WTC11 (cell line): Measurements from ENCODE around the gene SEC31B. TPM values are rescaled to one million over a fixed set of nuclear protein-coding genes. Genes with fewer than 3 reads are reported as not detected.

ENCODE experiments used
- ATAC-seq: fragments of 200-7000 bp; cut with Tn5 transposase; 2 replicates; pipeline ENCODE4 v1.10.0; 2021; ENCODE audit warnings: mild to moderate bottlenecking, moderate library complexity
- CTCF ChIA-PET: fragments of 300-600 bp; sonication (Branson Sonifier 250); formaldehyde crosslinking; loops from one replicate; lab custom pipeline; 2021; ENCODE audit warnings: antibody characterized with exemption; lab: Charles Lee
- POLR2A ChIA-PET: fragments of 350-600 bp; sonication (Branson Sonifier 250); formaldehyde crosslinking; loops from one replicate; lab custom pipeline; 2021; ENCODE audit warnings: antibody characterized with exemption; lab: Charles Lee
- DNase-seq: peaks from one replicate; pipeline ENCODE4 v3.0.0; 2021; ENCODE audit warnings: low spot score
- H3K27ac Mint-ChIP-seq: 2 replicates; pipeline ENCODE4 v1.8.0; 2021; ENCODE audit warnings: mixed read lengths
- H3K27me3 Mint-ChIP-seq: 2 replicates; pipeline ENCODE4 v1.8.0; 2021; ENCODE audit warnings: low read depth, mild to moderate bottlenecking, moderate library complexity, mixed read lengths
- H3K36me3 Mint-ChIP-seq: 2 replicates; pipeline ENCODE4 v1.8.0; 2021; ENCODE audit warnings: mixed read lengths
- H3K4me1 Mint-ChIP-seq: 2 replicates; pipeline ENCODE4 v1.8.0; 2022; ENCODE audit warnings: mixed read lengths
- H3K4me3 Mint-ChIP-seq: 2 replicates; pipeline ENCODE4 v1.8.0; 2021; ENCODE audit warnings: mild to moderate bottlenecking, moderate library complexity, mixed read lengths
- H3K9me3 Mint-ChIP-seq: 2 replicates; pipeline ENCODE4 v1.8.0; 2021; ENCODE audit warnings: mixed read lengths
- ATF1 ChIP-seq: sonication (generic); formaldehyde crosslinking; IDR thresholded peaks from 2 replicates; pipeline ENCODE4 v1.8.1; 2023; ENCODE audit warnings: mild to moderate bottlenecking, moderate library complexity, missing genetic modification reagents
- CREB1 ChIP-seq: sonication (generic); formaldehyde crosslinking; IDR thresholded peaks from 2 replicates; pipeline ENCODE4 v1.8.0; 2023; ENCODE audit warnings: mild to moderate bottlenecking, missing genetic modification reagents
- ETV6 ChIP-seq: sonication (generic); formaldehyde crosslinking; IDR thresholded peaks from 2 replicates; pipeline ENCODE4 v1.8.1; 2022; ENCODE audit warnings: mild to moderate bottlenecking, missing genetic modification reagents
- FOXP1 ChIP-seq: sonication (generic); formaldehyde crosslinking; IDR thresholded peaks from 2 replicates; pipeline ENCODE4 v1.8.0; 2022; ENCODE audit warnings: missing genetic modification reagents, mild to moderate bottlenecking, moderate library complexity, borderline replicate concordance
- GRHL2 ChIP-seq: fragments of 250-450 bp; sonication (Bioruptor Pico); IDR thresholded peaks from 2 replicates; pipeline ENCODE4 v1.8.0; 2022; ENCODE audit warnings: mild to moderate bottlenecking, moderate library complexity; ENCODE audit not compliant: insufficient replicate concordance, severe bottlenecking
- GTF2I ChIP-seq: fragments of 250-450 bp; sonication (Bioruptor Pico); conservative IDR thresholded peaks from 2 replicates; pipeline ENCODE4 v1.4.0; 2021; ENCODE audit warnings: mild to moderate bottlenecking
- IRF2 ChIP-seq: sonication (generic); formaldehyde crosslinking; IDR thresholded peaks from 2 replicates; pipeline ENCODE4 v1.8.0; 2022; ENCODE audit warnings: low read depth, missing genetic modification reagents, borderline replicate concordance
- JAZF1 ChIP-seq: fragments of 250-450 bp; sonication (Bioruptor Pico); IDR thresholded peaks from 2 replicates; pipeline ENCODE4 v1.9.0; 2021; ENCODE audit warnings: moderate library complexity, mild to moderate bottlenecking, inconsistent platforms
- SMAD3 ChIP-seq: sonication (generic); formaldehyde crosslinking; IDR thresholded peaks from 2 replicates; pipeline ENCODE4 v1.8.0; 2022; ENCODE audit warnings: missing genetic modification reagents, mild to moderate bottlenecking, borderline replicate concordance
- SP1 ChIP-seq: sonication (generic); formaldehyde crosslinking; conservative IDR thresholded peaks from 2 replicates; pipeline ENCODE4 v1.8.1; 2022; ENCODE audit warnings: missing genetic modification reagents
- TCF7 ChIP-seq: sonication (generic); formaldehyde crosslinking; IDR thresholded peaks from 2 replicates; pipeline ENCODE4 v1.8.0; 2022; ENCODE audit warnings: mild to moderate bottlenecking, low read depth, missing genetic modification reagents, moderate library complexity
- ZNF121 ChIP-seq: sonication (generic); formaldehyde crosslinking; IDR thresholded peaks from 2 replicates; pipeline ENCODE4 v1.8.0; 2023; ENCODE audit warnings: missing genetic modification reagents
- ZNF219 ChIP-seq: sonication (generic); formaldehyde crosslinking; IDR thresholded peaks from 2 replicates; pipeline ENCODE4 v1.8.0; 2023; ENCODE audit warnings: missing genetic modification reagents, mild to moderate bottlenecking, borderline replicate concordance
- ZNF232 ChIP-seq: sonication (generic); formaldehyde crosslinking; IDR thresholded peaks from 2 replicates; pipeline ENCODE4 v1.8.0; 2022; ENCODE audit warnings: mild to moderate bottlenecking, missing genetic modification reagents
- ZNF416 ChIP-seq: fragments of 250-450 bp; sonication (Bioruptor Pico); IDR thresholded peaks from 2 replicates; pipeline ENCODE4 v1.9.0; 2021; ENCODE audit warnings: mild to moderate bottlenecking, inconsistent platforms
- total RNA-seq: library from RNA; stranded (reverse); gene quantifications from 3 replicates; pipeline ENCODE4 v1.2.3, GENCODE V29; 2021
- TF ChIP-seq, protein P1 (sequence below): sonication (generic); formaldehyde crosslinking; IDR thresholded peaks from 2 replicates; pipeline ENCODE4 v1.8.0; 2022; ENCODE audit warnings: mild to moderate bottlenecking, missing genetic modification reagents
- TF ChIP-seq, protein P2 (sequence below): fragments of 200-600 bp; IDR thresholded peaks from 2 replicates; pipeline ENCODE4 v1.8.0; 2022; ENCODE audit warnings: antibody characterized with exemption
- TF ChIP-seq, protein P3 (sequence below): fragments of 250-450 bp; sonication (Bioruptor Pico); IDR thresholded peaks from 2 replicates; pipeline ENCODE4 v1.9.0; 2021; ENCODE audit warnings: mild to moderate bottlenecking
- TF ChIP-seq, protein P4 (sequence below): sonication (generic); formaldehyde crosslinking; IDR thresholded peaks from 2 replicates; pipeline ENCODE4 v1.8.0; 2023; ENCODE audit warnings: mild to moderate bottlenecking, missing genetic modification reagents
- TF ChIP-seq, protein P5 (sequence below): fragments of 250-450 bp; sonication (Bioruptor Pico); conservative IDR thresholded peaks from 2 replicates; pipeline ENCODE4 v1.9.0; 2021; ENCODE audit warnings: mild to moderate bottlenecking
- TF ChIP-seq, protein P6 (sequence below): sonication (generic); formaldehyde crosslinking; IDR thresholded peaks from 2 replicates; pipeline ENCODE4 v1.8.0; 2022; ENCODE audit warnings: missing genetic modification reagents

The SEC31B gene
- total RNA-seq, 1 experiment from 2014 or later: 6.7 TPM

DNA sequence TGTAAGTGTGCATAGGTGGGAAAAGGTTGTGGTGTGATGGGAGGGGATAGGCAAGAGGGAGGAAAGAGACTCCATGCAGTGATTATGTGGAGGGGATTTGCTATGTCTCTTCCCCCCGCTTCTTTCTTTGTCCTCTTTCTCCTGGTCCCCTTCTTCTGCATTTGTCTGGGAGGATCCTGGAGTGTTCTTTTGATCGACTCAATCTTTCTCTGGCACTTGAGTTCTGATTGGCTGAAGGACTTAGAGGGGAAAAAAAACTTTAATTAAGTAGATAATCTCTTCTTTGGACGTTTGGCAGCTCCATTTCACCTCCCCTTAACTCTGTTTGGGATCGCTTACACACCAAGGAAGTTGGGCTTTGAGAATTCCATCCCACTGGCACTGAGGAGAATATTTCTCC is 57.0 kb downstream of the SEC31B start, which contains the start of gene WNT8B:
TSS of gene WNT8B (plus strand) at position 301 of the 400 bp plus-strand sequence. CDS start 160 bp downstream, outside the sequence.
- CTCF ChIA-PET: interaction anchor here (1.4 to 1.6 kb wide), 2 partner anchors 8 to 56 kb away, joined by 3 to 5 read pairs; no protein-coding TSS in a partner anchor
- Mint-ChIP-seq H3K27ac (no peak within 1 kb of the TSS), H3K4me1 (0 out of 2 replicates have a peak, but pooled peaks cover 4% of the 10 kb centered on the region), H3K27me3 (peaks cover 94% of the 10 kb centered on the region), H3K36me3 (no peaks in the 10 kb centered on the region), H3K4me3 (no peak within 1 kb of the TSS)
- POLR2A ChIA-PET: no interaction called here
- TF ChIP-seq SP1 (CRISPR knock-in tag) (no peak), SMAD3 (CRISPR knock-in tag) (no peak)
- TF ChIP-seq, all 79 proteins: peak for 0
- 0 out of 2 replicates have a peak, but pooled peaks cover 5% of the 10 kb centered on the region for H3K9me3 Mint-ChIP-seq
- no peak for ATAC-seq
- no peak for DNase-seq

DNA sequence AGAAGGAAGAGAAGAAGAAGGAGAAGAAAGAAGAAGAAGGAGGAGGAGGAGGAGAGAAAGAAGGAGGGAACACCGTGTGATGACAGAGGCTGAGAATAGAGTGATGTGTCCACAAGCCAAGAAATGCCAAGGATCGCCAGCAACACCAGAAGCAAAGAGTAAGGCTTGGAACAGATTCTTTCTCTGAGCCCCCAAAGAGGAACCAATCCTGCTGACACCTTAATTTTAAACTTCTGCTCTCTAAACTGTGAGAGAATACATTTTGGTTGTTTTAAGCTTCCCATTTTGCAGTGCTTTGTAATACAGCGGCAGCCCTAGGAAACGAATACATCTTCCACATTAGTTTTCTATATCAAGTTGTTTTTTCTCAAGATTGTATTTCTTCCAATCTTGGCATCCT is 70.7 kb downstream of the SEC31B start:
- Mint-ChIP-seq H3K4me1 (no peaks in the 10 kb centered on the region), H3K27ac (no peak overlapping the region), H3K4me3 (no peak overlapping the region), H3K9me3 (peaks cover 8% of the 10 kb centered on the region), H3K36me3 (no peaks in the 10 kb centered on the region; the same call in 1 of the 2 replicates), H3K27me3 (peaks cover 40% of the 10 kb centered on the region)
- no peak for DNase-seq
- ChIA-PET CTCF (interaction anchor here (0.6 kb wide), 1 partner anchor 474 kb away, joined by 4 read pairs; no protein-coding TSS in a partner anchor), POLR2A (no interaction called here)
- TF ChIP-seq, protein P1, sequence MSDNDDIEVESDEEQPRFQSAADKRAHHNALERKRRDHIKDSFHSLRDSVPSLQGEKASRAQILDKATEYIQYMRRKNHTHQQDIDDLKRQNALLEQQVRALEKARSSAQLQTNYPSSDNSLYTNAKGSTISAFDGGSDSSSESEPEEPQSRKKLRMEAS: no peak
- TF ChIP-seq JAZF1 (CRISPR knock-in tag) (no peak), ZNF232 (CRISPR knock-in tag) (no peak), GRHL2 (no peak), ZNF219 (CRISPR knock-in tag) (no peak), FOXP1 (CRISPR knock-in tag) (no peak), ZNF416 (no peak), CREB1 (CRISPR knock-in tag) (no peak), TCF7 (CRISPR knock-in tag) (no peak), GTF2I (CRISPR knock-in tag) (no peak), ETV6 (CRISPR knock-in tag) (no peak), ZNF121 (CRISPR knock-in tag) (no peak), ATF1 (no peak), IRF2 (no peak)
- TF ChIP-seq, protein P2, sequence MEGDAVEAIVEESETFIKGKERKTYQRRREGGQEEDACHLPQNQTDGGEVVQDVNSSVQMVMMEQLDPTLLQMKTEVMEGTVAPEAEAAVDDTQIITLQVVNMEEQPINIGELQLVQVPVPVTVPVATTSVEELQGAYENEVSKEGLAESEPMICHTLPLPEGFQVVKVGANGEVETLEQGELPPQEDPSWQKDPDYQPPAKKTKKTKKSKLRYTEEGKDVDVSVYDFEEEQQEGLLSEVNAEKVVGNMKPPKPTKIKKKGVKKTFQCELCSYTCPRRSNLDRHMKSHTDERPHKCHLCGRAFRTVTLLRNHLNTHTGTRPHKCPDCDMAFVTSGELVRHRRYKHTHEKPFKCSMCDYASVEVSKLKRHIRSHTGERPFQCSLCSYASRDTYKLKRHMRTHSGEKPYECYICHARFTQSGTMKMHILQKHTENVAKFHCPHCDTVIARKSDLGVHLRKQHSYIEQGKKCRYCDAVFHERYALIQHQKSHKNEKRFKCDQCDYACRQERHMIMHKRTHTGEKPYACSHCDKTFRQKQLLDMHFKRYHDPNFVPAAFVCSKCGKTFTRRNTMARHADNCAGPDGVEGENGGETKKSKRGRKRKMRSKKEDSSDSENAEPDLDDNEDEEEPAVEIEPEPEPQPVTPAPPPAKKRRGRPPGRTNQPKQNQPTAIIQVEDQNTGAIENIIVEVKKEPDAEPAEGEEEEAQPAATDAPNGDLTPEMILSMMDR: no peak
- TF ChIP-seq, protein P3, sequence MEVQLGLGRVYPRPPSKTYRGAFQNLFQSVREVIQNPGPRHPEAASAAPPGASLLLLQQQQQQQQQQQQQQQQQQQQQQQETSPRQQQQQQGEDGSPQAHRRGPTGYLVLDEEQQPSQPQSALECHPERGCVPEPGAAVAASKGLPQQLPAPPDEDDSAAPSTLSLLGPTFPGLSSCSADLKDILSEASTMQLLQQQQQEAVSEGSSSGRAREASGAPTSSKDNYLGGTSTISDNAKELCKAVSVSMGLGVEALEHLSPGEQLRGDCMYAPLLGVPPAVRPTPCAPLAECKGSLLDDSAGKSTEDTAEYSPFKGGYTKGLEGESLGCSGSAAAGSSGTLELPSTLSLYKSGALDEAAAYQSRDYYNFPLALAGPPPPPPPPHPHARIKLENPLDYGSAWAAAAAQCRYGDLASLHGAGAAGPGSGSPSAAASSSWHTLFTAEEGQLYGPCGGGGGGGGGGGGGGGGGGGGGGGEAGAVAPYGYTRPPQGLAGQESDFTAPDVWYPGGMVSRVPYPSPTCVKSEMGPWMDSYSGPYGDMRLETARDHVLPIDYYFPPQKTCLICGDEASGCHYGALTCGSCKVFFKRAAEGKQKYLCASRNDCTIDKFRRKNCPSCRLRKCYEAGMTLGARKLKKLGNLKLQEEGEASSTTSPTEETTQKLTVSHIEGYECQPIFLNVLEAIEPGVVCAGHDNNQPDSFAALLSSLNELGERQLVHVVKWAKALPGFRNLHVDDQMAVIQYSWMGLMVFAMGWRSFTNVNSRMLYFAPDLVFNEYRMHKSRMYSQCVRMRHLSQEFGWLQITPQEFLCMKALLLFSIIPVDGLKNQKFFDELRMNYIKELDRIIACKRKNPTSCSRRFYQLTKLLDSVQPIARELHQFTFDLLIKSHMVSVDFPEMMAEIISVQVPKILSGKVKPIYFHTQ (CRISPR knock-in tag): no peak
- TF ChIP-seq, protein P4, sequence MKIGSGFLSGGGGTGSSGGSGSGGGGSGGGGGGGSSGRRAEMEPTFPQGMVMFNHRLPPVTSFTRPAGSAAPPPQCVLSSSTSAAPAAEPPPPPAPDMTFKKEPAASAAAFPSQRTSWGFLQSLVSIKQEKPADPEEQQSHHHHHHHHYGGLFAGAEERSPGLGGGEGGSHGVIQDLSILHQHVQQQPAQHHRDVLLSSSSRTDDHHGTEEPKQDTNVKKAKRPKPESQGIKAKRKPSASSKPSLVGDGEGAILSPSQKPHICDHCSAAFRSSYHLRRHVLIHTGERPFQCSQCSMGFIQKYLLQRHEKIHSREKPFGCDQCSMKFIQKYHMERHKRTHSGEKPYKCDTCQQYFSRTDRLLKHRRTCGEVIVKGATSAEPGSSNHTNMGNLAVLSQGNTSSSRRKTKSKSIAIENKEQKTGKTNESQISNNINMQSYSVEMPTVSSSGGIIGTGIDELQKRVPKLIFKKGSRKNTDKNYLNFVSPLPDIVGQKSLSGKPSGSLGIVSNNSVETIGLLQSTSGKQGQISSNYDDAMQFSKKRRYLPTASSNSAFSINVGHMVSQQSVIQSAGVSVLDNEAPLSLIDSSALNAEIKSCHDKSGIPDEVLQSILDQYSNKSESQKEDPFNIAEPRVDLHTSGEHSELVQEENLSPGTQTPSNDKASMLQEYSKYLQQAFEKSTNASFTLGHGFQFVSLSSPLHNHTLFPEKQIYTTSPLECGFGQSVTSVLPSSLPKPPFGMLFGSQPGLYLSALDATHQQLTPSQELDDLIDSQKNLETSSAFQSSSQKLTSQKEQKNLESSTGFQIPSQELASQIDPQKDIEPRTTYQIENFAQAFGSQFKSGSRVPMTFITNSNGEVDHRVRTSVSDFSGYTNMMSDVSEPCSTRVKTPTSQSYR (CRISPR knock-in tag): no peak
- TF ChIP-seq, protein P5, sequence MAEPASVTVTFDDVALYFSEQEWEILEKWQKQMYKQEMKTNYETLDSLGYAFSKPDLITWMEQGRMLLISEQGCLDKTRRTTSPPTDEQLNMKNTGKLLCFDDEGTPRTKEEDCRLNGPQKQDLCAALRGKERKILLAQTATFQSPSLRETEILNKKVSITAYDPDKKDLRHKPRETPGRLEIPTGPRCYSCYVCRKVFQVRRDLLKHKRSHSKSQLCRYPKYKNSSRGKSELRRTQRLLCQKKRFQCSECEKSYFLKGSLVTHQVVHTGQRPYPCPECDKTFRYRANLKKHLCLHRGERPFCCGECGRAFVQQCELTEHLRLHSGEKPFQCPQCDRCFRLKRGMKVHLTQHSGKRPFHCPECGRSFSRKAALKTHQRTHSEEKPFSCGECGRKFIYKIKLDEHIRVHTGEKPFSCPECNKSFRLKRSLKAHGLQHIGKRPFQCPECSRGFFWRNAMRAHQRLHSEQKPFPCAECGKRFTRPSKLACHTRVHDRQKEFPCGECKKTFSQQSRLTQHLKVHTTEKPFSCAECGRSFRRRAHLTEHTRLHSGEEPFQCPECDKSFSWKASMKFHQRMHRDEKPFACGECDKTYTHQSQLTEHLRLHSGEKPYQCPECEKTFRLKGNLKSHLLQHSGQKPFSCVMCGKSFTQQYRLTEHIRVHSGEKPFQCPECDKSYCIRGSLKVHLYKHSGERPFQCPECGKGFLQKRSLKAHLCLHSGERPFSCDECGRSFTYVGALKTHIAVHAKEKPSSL (CRISPR knock-in tag): no peak
- TF ChIP-seq, protein P6, sequence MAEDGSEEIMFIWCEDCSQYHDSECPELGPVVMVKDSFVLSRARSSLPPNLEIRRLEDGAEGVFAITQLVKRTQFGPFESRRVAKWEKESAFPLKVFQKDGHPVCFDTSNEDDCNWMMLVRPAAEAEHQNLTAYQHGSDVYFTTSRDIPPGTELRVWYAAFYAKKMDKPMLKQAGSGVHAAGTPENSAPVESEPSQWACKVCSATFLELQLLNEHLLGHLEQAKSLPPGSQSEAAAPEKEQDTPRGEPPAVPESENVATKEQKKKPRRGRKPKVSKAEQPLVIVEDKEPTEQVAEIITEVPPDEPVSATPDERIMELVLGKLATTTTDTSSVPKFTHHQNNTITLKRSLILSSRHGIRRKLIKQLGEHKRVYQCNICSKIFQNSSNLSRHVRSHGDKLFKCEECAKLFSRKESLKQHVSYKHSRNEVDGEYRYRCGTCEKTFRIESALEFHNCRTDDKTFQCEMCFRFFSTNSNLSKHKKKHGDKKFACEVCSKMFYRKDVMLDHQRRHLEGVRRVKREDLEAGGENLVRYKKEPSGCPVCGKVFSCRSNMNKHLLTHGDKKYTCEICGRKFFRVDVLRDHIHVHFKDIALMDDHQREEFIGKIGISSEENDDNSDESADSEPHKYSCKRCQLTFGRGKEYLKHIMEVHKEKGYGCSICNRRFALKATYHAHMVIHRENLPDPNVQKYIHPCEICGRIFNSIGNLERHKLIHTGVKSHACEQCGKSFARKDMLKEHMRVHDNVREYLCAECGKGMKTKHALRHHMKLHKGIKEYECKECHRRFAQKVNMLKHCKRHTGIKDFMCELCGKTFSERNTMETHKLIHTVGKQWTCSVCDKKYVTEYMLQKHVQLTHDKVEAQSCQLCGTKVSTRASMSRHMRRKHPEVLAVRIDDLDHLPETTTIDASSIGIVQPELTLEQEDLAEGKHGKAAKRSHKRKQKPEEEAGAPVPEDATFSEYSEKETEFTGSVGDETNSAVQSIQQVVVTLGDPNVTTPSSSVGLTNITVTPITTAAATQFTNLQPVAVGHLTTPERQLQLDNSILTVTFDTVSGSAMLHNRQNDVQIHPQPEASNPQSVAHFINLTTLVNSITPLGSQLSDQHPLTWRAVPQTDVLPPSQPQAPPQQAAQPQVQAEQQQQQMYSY (CRISPR knock-in tag): no peak
- ATAC-seq: no peak
